Measurements from ENCODE around the gene RRM2. TPM values are rescaled to one million over a fixed set of nuclear protein-coding genes. Genes with fewer than 3 reads are reported as not detected.

Gene RRM2
- total RNA-seq, 1 experiment from 2014 or later, result 330 TPM

GRCh38 chr2:10085043-10085667 lies 37.4 kb upstream of the RRM2 start:
- H3K36me3 ChIP-seq (ENCODE audit: control insufficient read depth in 1 of 2, insufficient read depth in 2 of 2, low read length in 2 of 2), result no peaks in the 10 kb centered on the region
- no peak for TF ChIP-seq POLR2A (IDR thresholded peaks at IDR 0.05; ENCODE audit: borderline replicate concordance, extremely low read depth, insufficient read depth, insufficient read length)
- no peak for TF ChIP-seq EGR1 (IDR thresholded peaks at IDR 0.05; ENCODE audit: low read depth)
- TF ChIP-seq, protein P1, sequence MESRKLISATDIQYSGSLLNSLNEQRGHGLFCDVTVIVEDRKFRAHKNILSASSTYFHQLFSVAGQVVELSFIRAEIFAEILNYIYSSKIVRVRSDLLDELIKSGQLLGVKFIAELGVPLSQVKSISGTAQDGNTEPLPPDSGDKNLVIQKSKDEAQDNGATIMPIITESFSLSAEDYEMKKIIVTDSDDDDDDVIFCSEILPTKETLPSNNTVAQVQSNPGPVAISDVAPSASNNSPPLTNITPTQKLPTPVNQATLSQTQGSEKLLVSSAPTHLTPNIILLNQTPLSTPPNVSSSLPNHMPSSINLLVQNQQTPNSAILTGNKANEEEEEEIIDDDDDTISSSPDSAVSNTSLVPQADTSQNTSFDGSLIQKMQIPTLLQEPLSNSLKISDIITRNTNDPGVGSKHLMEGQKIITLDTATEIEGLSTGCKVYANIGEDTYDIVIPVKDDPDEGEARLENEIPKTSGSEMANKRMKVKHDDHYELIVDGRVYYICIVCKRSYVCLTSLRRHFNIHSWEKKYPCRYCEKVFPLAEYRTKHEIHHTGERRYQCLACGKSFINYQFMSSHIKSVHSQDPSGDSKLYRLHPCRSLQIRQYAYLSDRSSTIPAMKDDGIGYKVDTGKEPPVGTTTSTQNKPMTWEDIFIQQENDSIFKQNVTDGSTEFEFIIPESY (IDR thresholded peaks at IDR 0.05; ENCODE audit: extremely low read depth, insufficient replicate concordance, low read length), result no peak
- TF ChIP-seq CBX3 (IDR thresholded peaks at IDR 0.05; ENCODE audit: low read depth), result no peak
- no peak for TF ChIP-seq SRF (IDR thresholded peaks at IDR 0.05; ENCODE audit: low read depth)
- no peak for TF ChIP-seq MAX (IDR thresholded peaks at IDR 0.05)
- no peak for TF ChIP-seq POLR2AphosphoS5 (IDR thresholded peaks at IDR 0.05; ENCODE audit: low read depth, low read length)
- TF ChIP-seq RAD21 (IDR thresholded peaks at IDR 0.05; ENCODE audit: low read depth), result no peak
- TF ChIP-seq ZNF274 (IDR thresholded peaks at IDR 0.05; ENCODE audit: low read depth, low read length), result no peak
- TF ChIP-seq, protein P2, sequence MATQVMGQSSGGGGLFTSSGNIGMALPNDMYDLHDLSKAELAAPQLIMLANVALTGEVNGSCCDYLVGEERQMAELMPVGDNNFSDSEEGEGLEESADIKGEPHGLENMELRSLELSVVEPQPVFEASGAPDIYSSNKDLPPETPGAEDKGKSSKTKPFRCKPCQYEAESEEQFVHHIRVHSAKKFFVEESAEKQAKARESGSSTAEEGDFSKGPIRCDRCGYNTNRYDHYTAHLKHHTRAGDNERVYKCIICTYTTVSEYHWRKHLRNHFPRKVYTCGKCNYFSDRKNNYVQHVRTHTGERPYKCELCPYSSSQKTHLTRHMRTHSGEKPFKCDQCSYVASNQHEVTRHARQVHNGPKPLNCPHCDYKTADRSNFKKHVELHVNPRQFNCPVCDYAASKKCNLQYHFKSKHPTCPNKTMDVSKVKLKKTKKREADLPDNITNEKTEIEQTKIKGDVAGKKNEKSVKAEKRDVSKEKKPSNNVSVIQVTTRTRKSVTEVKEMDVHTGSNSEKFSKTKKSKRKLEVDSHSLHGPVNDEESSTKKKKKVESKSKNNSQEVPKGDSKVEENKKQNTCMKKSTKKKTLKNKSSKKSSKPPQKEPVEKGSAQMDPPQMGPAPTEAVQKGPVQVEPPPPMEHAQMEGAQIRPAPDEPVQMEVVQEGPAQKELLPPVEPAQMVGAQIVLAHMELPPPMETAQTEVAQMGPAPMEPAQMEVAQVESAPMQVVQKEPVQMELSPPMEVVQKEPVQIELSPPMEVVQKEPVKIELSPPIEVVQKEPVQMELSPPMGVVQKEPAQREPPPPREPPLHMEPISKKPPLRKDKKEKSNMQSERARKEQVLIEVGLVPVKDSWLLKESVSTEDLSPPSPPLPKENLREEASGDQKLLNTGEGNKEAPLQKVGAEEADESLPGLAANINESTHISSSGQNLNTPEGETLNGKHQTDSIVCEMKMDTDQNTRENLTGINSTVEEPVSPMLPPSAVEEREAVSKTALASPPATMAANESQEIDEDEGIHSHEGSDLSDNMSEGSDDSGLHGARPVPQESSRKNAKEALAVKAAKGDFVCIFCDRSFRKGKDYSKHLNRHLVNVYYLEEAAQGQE (IDR thresholded peaks at IDR 0.05; ENCODE audit: low read depth), result no peak
- no peak for TF ChIP-seq SP1 (IDR thresholded peaks at IDR 0.05; ENCODE audit: low read depth)
- no peak for TF ChIP-seq ZFX (IDR thresholded peaks at IDR 0.05)
- TF ChIP-seq FOSL1 (IDR thresholded peaks at IDR 0.05; ENCODE audit: low read depth), result no peak
- TF ChIP-seq EZH2 (IDR thresholded peaks at IDR 0.05), result no peak
- TF ChIP-seq TCF7L2 (IDR thresholded peaks at IDR 0.05; ENCODE audit: borderline replicate concordance, extremely low read depth, insufficient read depth, insufficient read length), result no peak
- ChIA-PET CTCF (interaction anchor here (1.6 to 2.2 kb wide), 3 partner anchors 13 to 350 kb away, joined by 4 to 12 read pairs (median 11); no protein-coding TSS in a partner anchor), RAD21 (ENCODE audit: low non-redundant PET in 1 of 2, low total read pairs in 2 of 2, uncharacterized antibody in 2 of 2, unreplicated experiment in 2 of 2) (interaction anchor here in 1 of 2 experiments (0.6 kb wide), 1 partner anchor 13 kb away, joined by 5 read pairs; no protein-coding TSS in a partner anchor), POLR2A (no interaction called here)
- no peaks in the 10 kb centered on the region for H3K9me2 ChIP-seq (ENCODE audit: insufficient read depth)
- no peak overlapping the region for H3K4me2 ChIP-seq (ENCODE audit: low read length)
- no peaks in the 10 kb centered on the region for H3K9me3 ChIP-seq (ENCODE audit: control insufficient read depth in 1 of 2, insufficient read depth in 1 of 2, low read depth in 1 of 2, low read length in 2 of 2)
- no peak overlapping the region for H3K27ac ChIP-seq (ENCODE audit: low read depth, low read length)
- no peak for DNase-seq (ENCODE audit: low read depth, low spot score)
- intact Hi-C loops (cut with micrococcal nuclease), result no loop called here
- no TSS peak for BruUV-seq (replicated peaks)
- H4K20me1 ChIP-seq (ENCODE audit: insufficient read depth), result no peaks in the 10 kb centered on the region
- H3K4me1 ChIP-seq (ENCODE audit: control insufficient read depth in 1 of 2, insufficient read depth in 2 of 2, low read length in 2 of 2), result peaks cover 0 to 6% of the 10 kb centered on the region in 2 experiments; a peak in 1 of 4 replicates
- no peaks in the 10 kb centered on the region for H3K79me2 ChIP-seq (ENCODE audit: insufficient read depth, low read length)
- 0 out of 2 replicates have a peak, but pooled peaks cover 2% of the 10 kb centered on the region for H3K27me3 ChIP-seq (ENCODE audit: insufficient read depth, low read length)
- H3K4me3 ChIP-seq (replicated peaks in 1 of 2; ENCODE audit: low read depth in 1 of 2, low read length in 2 of 2), result no peak overlapping the region
- H3K9ac ChIP-seq (ENCODE audit: low read length), result no peak overlapping the region
- no peak overlapping the region for H2AFZ ChIP-seq (ENCODE audit: low read depth, low read length, poor library complexity, severe bottlenecking)
- no peak for ATAC-seq

Data from HCT116 (cell line).